H9 (cell line): Measurements from ENCODE around the gene CDKAL1. TPM values are rescaled to one million over a fixed set of nuclear protein-coding genes. Genes with fewer than 3 reads are reported as not detected.

Source experiments
- DNase-seq: peaks from one replicate; pipeline ENCODE4 v3.0.0-alpha.2; 2017
- H2AFZ ChIP-seq: one replicate; pipeline ENCODE4 v1.6.1; 2013; ENCODE audit warnings: mild to moderate bottlenecking, low read length, control low read depth, moderate library complexity
- H2AK5ac ChIP-seq: 2 replicates; pipeline ENCODE4 v1.6.1; 2013; ENCODE audit warnings: low read length, control low read depth, mixed read lengths; ENCODE audit not compliant: insufficient read length
- H2BK120ac ChIP-seq: one replicate; pipeline ENCODE4 v1.6.1; 2013; ENCODE audit warnings: low read depth, mild to moderate bottlenecking, low read length, control low read depth, inconsistent platforms; ENCODE audit not compliant: poor library complexity, severe bottlenecking
- H2BK12ac ChIP-seq: 2 replicates; pipeline ENCODE4 v1.6.1; 2013; ENCODE audit warnings: low read length, control low read depth, mixed read lengths, low read depth; ENCODE audit not compliant: insufficient read length
- H2BK15ac ChIP-seq: 2 replicates; pipeline ENCODE4 v1.6.1; 2013; ENCODE audit warnings: low read depth, low read length, control low read depth
- H2BK20ac ChIP-seq: one replicate; pipeline ENCODE4 v1.6.1; 2013; ENCODE audit warnings: low read depth, mild to moderate bottlenecking, low read length, control low read depth, inconsistent platforms; ENCODE audit not compliant: poor library complexity, severe bottlenecking
- H2BK5ac ChIP-seq: 2 replicates; pipeline ENCODE4 v1.6.1; 2013; ENCODE audit warnings: low read length, control low read depth, mixed read lengths; ENCODE audit not compliant: insufficient read length
- H3K14ac ChIP-seq: 2 replicates; pipeline ENCODE4 v1.6.1; 2013; ENCODE audit warnings: low read length, control low read depth; ENCODE audit not compliant: insufficient read depth
- H3K18ac ChIP-seq: 2 replicates; pipeline ENCODE4 v1.6.1; 2013; ENCODE audit warnings: low read depth, mild to moderate bottlenecking, mixed read lengths, low read length, control low read depth; ENCODE audit not compliant: insufficient read length
- H3K23ac ChIP-seq: 2 replicates; pipeline ENCODE4 v1.6.1; 2013; ENCODE audit warnings: low read length, control low read depth, mixed read lengths, low read depth; ENCODE audit not compliant: insufficient read length
- H3K23me2 ChIP-seq: 2 replicates; pipeline ENCODE4 v1.6.1; 2013; ENCODE audit warnings: low read depth, mild to moderate bottlenecking, mixed read lengths, low read length, control low read depth; ENCODE audit not compliant: insufficient read length, poor library complexity, severe bottlenecking
- H3K27ac ChIP-seq: 2 replicates; pipeline ENCODE4 v1.5.1; 2013; ENCODE audit warnings: low read length, control low read depth, mixed read lengths, low read depth; ENCODE audit not compliant: insufficient read length
- H3K27me3 ChIP-seq: 2 replicates; pipeline ENCODE4 v1.6.1; 2013; ENCODE audit warnings: low read length, control low read depth, inconsistent platforms; ENCODE audit not compliant: insufficient read depth
- H3K4ac ChIP-seq: 2 replicates; pipeline ENCODE4 v1.6.1; 2013; ENCODE audit warnings: low read depth, mild to moderate bottlenecking, control low read depth, inconsistent platforms, low read length, moderate library complexity
- H3K4me1 ChIP-seq: 2 replicates; pipeline ENCODE4 v1.6.1; 2013; ENCODE audit warnings: low read length, control low read depth, inconsistent platforms; ENCODE audit not compliant: insufficient read depth
- H3K4me2 ChIP-seq: 2 replicates; pipeline ENCODE4 v1.6.1; 2013; ENCODE audit warnings: low read length, control low read depth, mixed read lengths; ENCODE audit not compliant: insufficient read length, insufficient read depth
- H3K56ac ChIP-seq: 2 replicates; pipeline ENCODE4 v1.6.1; 2013; ENCODE audit warnings: low read depth, mild to moderate bottlenecking, mixed read lengths, low read length, control low read depth; ENCODE audit not compliant: insufficient read length
- H3K79me1 ChIP-seq: 2 replicates; pipeline ENCODE4 v1.6.1; 2013; ENCODE audit warnings: low read depth, mild to moderate bottlenecking, moderate library complexity, low read length, control low read depth, inconsistent platforms; ENCODE audit not compliant: insufficient read depth, poor library complexity, severe bottlenecking
- H3K79me2 ChIP-seq: 2 replicates; pipeline ENCODE4 v1.6.1; 2013; ENCODE audit warnings: low read length, control low read depth, inconsistent platforms; ENCODE audit not compliant: insufficient read depth
- H3K9ac ChIP-seq: 2 replicates; pipeline ENCODE4 v1.6.1; 2013; ENCODE audit warnings: low read length, control low read depth, mixed read lengths; ENCODE audit not compliant: insufficient read length; ENCODE audit errors: extremely low read depth
- H3K9me3 ChIP-seq: one replicate; pipeline ENCODE4 v1.6.1; 2013; ENCODE audit warnings: low read depth, low read length, inconsistent platforms; ENCODE audit not compliant: control insufficient read depth
- H3T11ph ChIP-seq: one replicate; pipeline ENCODE4 v1.6.1; 2013; ENCODE audit warnings: mild to moderate bottlenecking, low read length, control low read depth, inconsistent platforms
- H4K20me1 ChIP-seq: one replicate; pipeline ENCODE4 v1.6.1; 2013; ENCODE audit not compliant: control insufficient read depth, insufficient read length, insufficient read depth
- H4K5ac ChIP-seq: 2 replicates; pipeline ENCODE4 v1.6.1; 2013; ENCODE audit warnings: low read depth, mild to moderate bottlenecking, mixed read lengths, low read length, control low read depth; ENCODE audit not compliant: insufficient read length
- H4K8ac ChIP-seq: replicated peaks from 2 replicates; pipeline ENCODE4 v1.6.1; 2013; ENCODE audit warnings: low read length, control low read depth, mixed read lengths, low read depth; ENCODE audit not compliant: insufficient read length
- H4K91ac ChIP-seq: 2 replicates; pipeline ENCODE4 v1.6.1; 2013; ENCODE audit warnings: low read depth, mild to moderate bottlenecking, moderate library complexity, mixed read lengths, low read length, control low read depth; ENCODE audit not compliant: insufficient read length
- H3K27ac Mint-ChIP-seq, 3 experiments: 2 replicates in 2 of 3; 3 replicates in 1 of 3; pipeline ENCODE4 v1.8.0; 2020 to 2021; ENCODE audit warnings: mixed read lengths in 3 of 3, mild to moderate bottlenecking in 1 of 3, moderate library complexity in 1 of 3
- H3K27me3 Mint-ChIP-seq: 2 replicates; pipeline ENCODE4 v1.8.0; 2021; ENCODE audit warnings: low read depth, mild to moderate bottlenecking, moderate library complexity, mixed read lengths
- H3K36me3 Mint-ChIP-seq, 3 experiments: 2 replicates in 2 of 3; 3 replicates in 1 of 3; pipeline ENCODE4 v1.8.0; 2020 to 2021; ENCODE audit warnings: low read depth in 3 of 3, mixed read lengths in 3 of 3; ENCODE audit not compliant: insufficient read depth in 1 of 3
- H3K4me1 Mint-ChIP-seq, 2 experiments: 2 replicates each; pipeline ENCODE4 v1.8.0; 2020; ENCODE audit warnings: mixed read lengths in 2 of 2
- H3K4me3 Mint-ChIP-seq, 2 experiments: 2 replicates in 1 of 2; 3 replicates in 1 of 2; pipeline ENCODE4 v1.8.0; 2020 to 2021; ENCODE audit warnings: mild to moderate bottlenecking in 2 of 2, mixed read lengths in 2 of 2, moderate library complexity in 1 of 2
- H3K9me3 Mint-ChIP-seq, 2 experiments: 2 replicates in 1 of 2; 3 replicates in 1 of 2; pipeline ENCODE4 v1.8.0; 2020; ENCODE audit warnings: mild to moderate bottlenecking in 2 of 2, mixed read lengths in 2 of 2, moderate library complexity in 1 of 2
- CTCF ChIP-seq: fragments of 200-600 bp; sonication (generic); conservative IDR thresholded peaks from 3 replicates; pipeline ENCODE4 v1.8.0; 2021; ENCODE audit warnings: antibody characterized with exemption, mild to moderate bottlenecking
- WGBS: extraction: QIAGEN DNeasy Blood & Tissue Kit; methylation state at CpG from one replicate; pipeline ENCODE4 v1.1.7; 2013; ENCODE audit warnings: missing lambda C conversion rate, low lambda C conversion rate, mixed read lengths; ENCODE audit not compliant: insufficient read length; ENCODE audit errors: extremely low coverage; 5-methylcytosine and 5-hydroxymethylcytosine counted together
- total RNA-seq: library from RNA; stranded (reverse); gene quantifications from 2 replicates; pipeline ENCODE4 v1.2.1, GENCODE V29; 2021

The CDKAL1 gene
- total RNA-seq, 1 experiment from 2014 or later: 23.0 TPM

GRCh38 chr6:21158149-21158548 lies 623.9 kb downstream of the CDKAL1 start:
- Histone ChIP-seq H3K4me2 (no peak overlapping the region), H3K79me2 (no peaks in the 10 kb centered on the region), H3K56ac (no peak overlapping the region), H3K27me3 (no peaks in the 10 kb centered on the region), H2BK20ac (no peak overlapping the region), H3K9me3 (no peaks in the 10 kb centered on the region), H3K9ac (no peak overlapping the region), H4K91ac (no peak overlapping the region), H3K4ac (no peak overlapping the region), H3K23ac (no peak overlapping the region), H3K4me1 (0 out of 2 replicates have a peak, but pooled peaks cover 3% of the 10 kb centered on the region), H3K23me2 (no peaks in the 10 kb centered on the region), H4K5ac (no peak overlapping the region), H3K79me1 (no peaks in the 10 kb centered on the region), H2AK5ac (no peak overlapping the region), H2BK15ac (no peak overlapping the region), H3T11ph (no peak overlapping the region), H4K20me1 (no peaks in the 10 kb centered on the region), H3K18ac (no peak overlapping the region), H2BK5ac (no peak overlapping the region), H2BK12ac (no peak overlapping the region), H3K27ac (no peak overlapping the region), H2AFZ (no peak overlapping the region), H4K8ac (no peak overlapping the region), H2BK120ac (no peak overlapping the region), H3K14ac (no peak overlapping the region)
- DNase-seq: no peak
- Mint-ChIP-seq H3K36me3 (no peaks in the 10 kb centered on the region), H3K27ac (peak overlapping the region in 1 of 3 experiments; percentile 66; a peak in 1 of 7 replicates), H3K9me3 (no peaks in the 10 kb centered on the region), H3K27me3 (no peaks in the 10 kb centered on the region), H3K4me3 (no peak overlapping the region), H3K4me1 (peaks cover 18 to 24% of the 10 kb centered on the region in 2 experiments)
- TF ChIP-seq CTCF: no peak
- no CpG with 5 or more reads among the region's 1 CpG for WGBS
